Epithelial cell of proximal tubule (primary cell): ENCODE data around the gene MRPS16. TPM values are rescaled to one million over a fixed set of nuclear protein-coding genes. Genes with fewer than 3 reads are reported as not detected.

Experiments used
- DNase-seq: peaks from one replicate; pipeline ENCODE4 v3.0.0-alpha.2; 2011; ENCODE audit warnings: low read depth
- H3K4me3 ChIP-seq: 2 replicates; pipeline ENCODE4 v1.5.1; 2011; ENCODE audit warnings: low read depth, mild to moderate bottlenecking, low read length
- CTCF ChIP-seq: conservative IDR thresholded peaks from 2 replicates; pipeline ENCODE4 v1.5.1; 2012; ENCODE audit warnings: low read depth, mild to moderate bottlenecking, low read length
- total RNA-seq: library from RNA; depleted of rRNA; stranded (reverse); fragments of >200 nt; gene quantifications from 2 replicates; pipeline ENCODE4 v1.2.3, GENCODE V29; 2015

Gene MRPS16
- total RNA-seq, 1 donor from 2014 or later, result 51.1 TPM

DNA sequence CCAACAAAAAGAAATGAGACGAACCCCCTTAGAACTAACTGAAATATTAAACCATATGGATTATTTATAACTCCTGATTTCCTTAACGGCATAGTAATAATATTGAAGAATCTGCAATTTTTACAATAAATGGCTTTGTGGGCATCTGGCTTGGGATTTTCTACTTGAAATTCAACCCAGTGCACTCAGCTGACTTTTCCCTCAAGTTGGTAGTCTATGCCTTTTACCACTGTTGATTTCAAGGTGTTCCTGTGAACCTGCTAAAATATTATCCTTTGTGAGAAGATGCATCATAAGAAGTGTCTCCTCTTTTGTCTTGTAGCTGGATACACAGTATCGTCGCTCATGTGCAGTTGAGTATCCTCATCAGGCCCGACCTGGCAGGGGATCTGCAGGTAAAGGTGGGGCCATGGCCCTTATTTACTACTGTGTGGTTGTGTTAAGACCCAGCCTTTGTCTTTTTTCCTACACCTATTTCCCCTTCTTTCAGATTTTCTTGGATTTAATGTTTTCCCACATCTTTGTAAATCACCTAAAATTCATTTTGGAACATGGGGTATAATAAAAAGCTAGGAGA lies 13.4 kb downstream of the MRPS16 start:
- no peak overlapping the region for H3K4me3 ChIP-seq
- DNase-seq, result no peak
- no peak for TF ChIP-seq CTCF

DNA sequence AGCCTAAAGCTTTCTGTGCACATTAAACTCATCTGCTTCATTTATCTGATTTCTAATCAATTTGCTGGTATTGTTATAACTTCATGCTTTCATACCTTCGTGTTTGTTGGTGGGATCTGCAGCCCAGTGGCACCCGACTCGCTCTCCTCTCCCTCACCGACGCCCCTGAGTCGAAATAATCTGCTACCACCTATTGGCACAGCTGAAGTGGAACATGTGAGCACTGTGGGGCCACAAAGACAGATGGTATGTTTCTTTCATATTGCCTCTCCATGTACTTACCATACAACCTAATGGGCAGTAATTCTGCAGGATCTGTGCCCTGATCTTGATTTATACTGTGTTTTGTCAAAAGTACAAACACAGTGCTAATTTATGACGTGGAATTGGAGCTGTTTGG lies 17.7 kb downstream of the MRPS16 start:
- H3K4me3 ChIP-seq, result no peak overlapping the region
- DNase-seq, result no peak
- no peak for TF ChIP-seq CTCF

- no peak for TF ChIP-seq CTCF
- no peak overlapping the region for H3K4me3 ChIP-seq
- DNase-seq, result no peak
Measured at GRCh38 chr10:73233883-73234282, 18.6 kb downstream of the MRPS16 start.

DNA sequence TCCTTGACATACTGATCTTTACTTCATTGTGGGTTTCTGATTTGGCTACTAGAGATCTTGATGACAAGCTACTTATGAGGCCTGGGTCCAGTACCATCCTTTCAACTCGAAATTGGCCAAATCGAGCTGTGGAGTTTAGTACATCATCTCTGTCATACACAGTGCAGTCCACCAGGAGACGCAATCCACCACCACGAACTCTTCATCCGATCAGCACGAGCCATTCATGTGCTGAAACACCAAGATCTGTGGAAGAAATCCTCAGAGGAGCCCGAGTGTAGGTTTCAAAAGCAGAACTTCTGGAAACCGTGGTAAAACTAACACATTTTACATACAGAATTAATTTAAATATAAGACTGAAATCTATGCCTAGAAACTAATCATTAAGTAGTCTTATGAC lies 19.6 kb downstream of the MRPS16 start:
- TF ChIP-seq CTCF, result peak; percentile 24
- no peak for DNase-seq
- H3K4me3 ChIP-seq, result no peak overlapping the region

DNA sequence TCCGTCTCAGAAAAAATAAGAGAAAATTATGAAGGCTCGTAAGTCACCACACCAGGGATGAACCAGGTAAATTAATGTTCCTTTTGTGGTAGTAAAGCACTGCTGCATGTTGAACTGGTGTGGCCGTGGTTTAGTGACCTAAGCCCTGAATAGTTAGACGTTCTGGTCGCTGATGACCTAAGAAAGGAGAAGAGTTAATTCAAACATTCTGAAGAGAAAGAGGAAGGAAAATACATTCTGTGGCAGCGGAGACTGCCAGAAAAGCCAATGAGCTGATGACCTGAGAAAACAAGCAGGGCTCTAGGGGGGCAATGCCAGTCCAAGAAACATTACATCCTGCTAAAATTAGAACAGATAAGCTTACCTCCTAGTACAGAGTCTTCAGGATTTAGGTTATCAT lies 22.9 kb downstream of the MRPS16 start:
- H3K4me3 ChIP-seq, result no peak overlapping the region
- no peak for DNase-seq
- no peak for TF ChIP-seq CTCF

- DNase-seq, result no peak
- no peak for TF ChIP-seq CTCF
- H3K4me3 ChIP-seq, result no peak overlapping the region
Measured at GRCh38 chr10:73228247-73228646, 24.2 kb downstream of the MRPS16 start.

DNA sequence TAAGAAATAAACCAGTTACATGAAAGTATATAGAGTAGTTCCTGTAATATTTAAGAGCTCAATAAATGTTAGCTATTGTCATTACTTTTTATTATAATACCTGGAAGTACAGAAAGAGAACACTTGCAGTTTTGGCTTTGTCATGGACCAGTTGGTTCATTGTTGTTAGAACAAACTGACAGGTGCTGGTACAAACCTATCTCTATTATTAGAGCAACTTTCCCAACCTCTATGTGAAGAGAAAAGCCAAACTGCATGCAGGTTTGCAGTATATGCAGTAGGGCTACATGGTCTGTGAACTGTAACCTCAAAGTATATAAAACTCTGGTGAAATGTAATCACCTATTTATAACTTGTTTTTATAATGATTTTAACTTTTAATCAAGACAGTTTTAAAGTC lies 25.8 kb downstream of the MRPS16 start:
- DNase-seq, result no peak
- no peak for TF ChIP-seq CTCF
- no peak overlapping the region for H3K4me3 ChIP-seq
